22Rv1 (cell line): ENCODE results near the gene CFAP61.

Source experiments
- H3K27ac ChIP-seq: fragments of 450-650 bp; 2 replicates; pipeline ENCODE4 v1.5.1; 2017
- CTCF ChIP-seq: fragments of 450-650 bp; IDR thresholded peaks from 2 replicates; pipeline ENCODE4 v1.5.1; 2017; ENCODE audit warnings: mild to moderate bottlenecking
- ZFX ChIP-seq: fragments of 450-650 bp; IDR thresholded peaks from 2 replicates; pipeline ENCODE4 v1.6.1; 2017; ENCODE audit warnings: antibody characterized with exemption, borderline replicate concordance

The CFAP61 gene

DNA sequence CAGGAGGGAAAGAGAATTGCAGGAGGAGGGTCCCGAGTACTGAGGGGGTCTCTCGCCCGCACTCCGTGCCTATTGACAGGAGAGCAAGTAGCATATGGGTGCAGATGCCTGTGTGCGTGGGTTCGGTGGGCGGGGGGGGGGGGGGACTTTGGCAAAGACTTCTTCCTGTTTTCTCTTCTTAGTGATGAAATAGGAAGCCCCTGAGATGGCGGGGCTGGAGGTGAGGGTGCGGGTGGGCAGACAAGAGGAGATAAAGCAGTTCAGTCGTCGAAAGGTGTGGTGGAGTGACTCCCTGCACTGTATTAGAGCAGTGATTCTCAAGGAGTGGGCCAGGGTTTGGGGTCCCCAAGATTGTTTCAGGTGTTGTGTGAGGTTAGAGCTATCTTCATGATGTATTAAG, 31.4 kb upstream of the CFAP61 start:
- H3K27ac ChIP-seq: no peak overlapping the region
- TF ChIP-seq ZFX (no peak), CTCF (no peak)

- no peak for TF ChIP-seq CTCF
- no peak for TF ChIP-seq ZFX
Measured at GRCh38 chr20:20021835-20022234, 30.5 kb upstream of the CFAP61 start.

GRCh38 chr20:20022498-20022897, 29.8 kb upstream of the CFAP61 start:
- TF ChIP-seq ZFX: no peak
- no peak for TF ChIP-seq CTCF
- H3K27ac ChIP-seq: no peak overlapping the region

More at GRCh38 chr20:20021835-20022234, 30.5 kb upstream of the CFAP61 start:
- no peak overlapping the region for H3K27ac ChIP-seq

DNA sequence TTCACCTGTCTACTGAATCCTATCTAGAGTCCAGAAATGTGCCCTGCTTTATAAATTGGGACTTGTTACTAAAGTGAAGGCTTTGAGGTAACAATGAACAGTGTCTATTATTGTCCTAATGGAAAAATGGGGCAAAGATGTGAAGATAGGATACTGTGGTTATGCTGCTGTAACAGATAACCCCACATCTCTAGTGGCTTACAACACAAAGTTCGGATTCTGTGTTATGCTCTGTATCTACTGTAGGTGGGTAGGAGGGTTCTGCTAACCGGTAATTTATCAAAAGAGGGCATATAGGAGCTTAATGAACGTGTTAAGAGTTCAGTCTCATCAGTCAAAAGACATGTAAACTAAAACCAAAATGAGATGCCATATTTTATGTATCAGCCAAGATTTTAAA, 28.9 kb upstream of the CFAP61 start:
- no peak overlapping the region for H3K27ac ChIP-seq
- TF ChIP-seq ZFX (no peak), CTCF (no peak)

GRCh38 chr20:20024942-20025341, 27.4 kb upstream of the CFAP61 start:
- H3K27ac ChIP-seq: no peak overlapping the region
- TF ChIP-seq CTCF (no peak), ZFX (no peak)

DNA sequence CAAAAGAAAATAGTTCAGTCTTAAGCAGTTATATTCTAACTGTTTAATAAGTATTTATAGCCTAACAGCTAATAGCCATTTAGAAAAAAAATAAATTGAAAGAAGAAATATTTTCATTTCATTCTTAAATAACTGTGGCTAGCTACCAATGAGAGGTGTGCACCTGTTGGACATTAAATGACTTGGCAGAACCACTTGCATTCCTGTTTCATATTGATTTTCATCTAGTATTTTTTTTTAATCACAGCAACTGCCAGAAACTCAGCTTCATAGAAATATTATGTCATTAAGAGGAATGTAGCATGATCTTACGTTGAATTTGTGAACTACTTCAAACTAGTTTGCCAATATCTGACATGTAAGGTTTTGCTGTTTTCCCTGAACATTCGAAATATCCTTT, 25.0 kb upstream of the CFAP61 start:
- no peak for TF ChIP-seq CTCF
- no peak for TF ChIP-seq ZFX
- H3K27ac ChIP-seq: no peak overlapping the region

DNA sequence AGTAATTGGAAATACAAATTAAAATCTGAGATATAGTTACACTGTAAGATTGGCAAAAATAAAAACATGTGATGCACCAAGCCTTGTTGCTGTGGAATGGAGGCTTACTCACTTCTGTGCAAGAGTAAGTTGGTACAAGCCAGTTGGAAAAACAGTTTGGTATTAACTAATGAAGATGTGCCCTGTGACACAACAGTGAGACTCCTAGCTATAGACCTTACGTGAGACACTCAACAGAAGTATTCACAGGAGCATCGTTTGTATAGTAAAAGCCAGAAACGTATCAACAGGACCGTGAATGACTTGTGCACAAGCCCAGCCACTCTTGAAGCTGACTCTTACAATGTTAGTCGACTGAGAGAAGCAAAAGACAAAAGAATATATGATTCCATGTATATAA, 20.5 kb upstream of the CFAP61 start:
- TF ChIP-seq ZFX (no peak), CTCF (no peak)
- H3K27ac ChIP-seq: no peak overlapping the region
